Caco-2 (cell line): ENCODE data around the gene TOPBP1. TPM values are rescaled to one million over a fixed set of nuclear protein-coding genes. Genes with fewer than 3 reads are reported as not detected.
A peak's percentile ranks its signal among the peaks of the same experiment; 100 is the strongest.

ENCODE experiments used
- BruUV-seq: library from RNA; stranded (reverse); fragments of 400-500 nt; replicated peaks from 2 replicates; lab custom pipeline; 2021; lab: Mats Ljungman, UMichigan
- CTCF ChIA-PET: fragments of 300-600 bp; sonication (Branson Sonifier 250); formaldehyde crosslinking; loops from one replicate; lab custom pipeline; 2022; ENCODE audit warnings: antibody characterized with exemption; lab: Charles Lee
- POLR2A ChIA-PET: fragments of 300-600 bp; sonication (Branson Sonifier 250); formaldehyde crosslinking; loops from one replicate; lab custom pipeline; 2022; ENCODE audit warnings: antibody characterized with exemption; lab: Charles Lee
- DNase-seq, 2 experiments: peaks; one replicate each; pipeline versions ENCODE4 v3.0.0 to v3.0.0-alpha.2; 2020 to 2022
- H3K27me3 ChIP-seq: replicated peaks from 2 replicates; pipeline ENCODE4 v1.6.0; 2011; ENCODE audit warnings: low read length; ENCODE audit not compliant: control insufficient read depth, insufficient read depth
- H3K36me3 ChIP-seq: 2 replicates; pipeline ENCODE4 v1.5.1; 2011; ENCODE audit warnings: low read length; ENCODE audit not compliant: control insufficient read depth, insufficient read depth
- H3K4me1 ChIP-seq: fragments of 250-450 bp; sonication (Bioruptor Pico); 2 replicates; pipeline ENCODE4 v1.5.1; 2020; ENCODE audit warnings: mild to moderate bottlenecking
- H3K4me3 ChIP-seq: 2 replicates; pipeline ENCODE4 v1.5.1; 2011; ENCODE audit warnings: low read depth, mild to moderate bottlenecking, control low read depth, low read length
- H3K9me3 ChIP-seq: fragments of 250-450 bp; sonication (Bioruptor Pico); 2 replicates; pipeline ENCODE4 v1.5.1; 2020; ENCODE audit warnings: mild to moderate bottlenecking, moderate library complexity
- H3K27ac Mint-ChIP-seq: one replicate; pipeline ENCODE4 v1.8.0; 2022; ENCODE audit warnings: mixed read lengths; ENCODE audit not compliant: unreplicated experiment
- H3K27me3 Mint-ChIP-seq: one replicate; pipeline ENCODE4 v1.8.0; 2022; ENCODE audit warnings: mixed read lengths; ENCODE audit not compliant: insufficient read depth, unreplicated experiment
- H3K36me3 Mint-ChIP-seq: one replicate; pipeline ENCODE4 v1.8.0; 2022; ENCODE audit warnings: mild to moderate bottlenecking, mixed read lengths; ENCODE audit not compliant: insufficient read depth, unreplicated experiment
- H3K4me1 Mint-ChIP-seq: one replicate; pipeline ENCODE4 v1.8.0; 2022; ENCODE audit warnings: low read depth, mixed read lengths; ENCODE audit not compliant: unreplicated experiment
- H3K4me3 Mint-ChIP-seq: one replicate; pipeline ENCODE4 v1.8.0; 2022; ENCODE audit warnings: mild to moderate bottlenecking, moderate library complexity, mixed read lengths; ENCODE audit not compliant: unreplicated experiment
- H3K9me3 Mint-ChIP-seq: one replicate; pipeline ENCODE4 v1.8.0; 2022; ENCODE audit warnings: mixed read lengths; ENCODE audit not compliant: unreplicated experiment
- CTCF ChIP-seq, 2 experiments: fragments of 200-600 bp in 1 of 2; IDR thresholded peaks; 1 replicate in 1 of 2; 2 replicates in 1 of 2; pipeline versions ENCODE4 v1.5.1 to v1.8.0; 2011 to 2022; ENCODE audit warnings: antibody characterized with exemption in 1 of 2, control low read depth in 1 of 2, inconsistent platforms in 1 of 2, low read depth in 1 of 2, low read length in 1 of 2, mild to moderate bottlenecking in 1 of 2, moderate library complexity in 1 of 2; ENCODE audit not compliant: insufficient read depth in 1 of 2, severe bottlenecking in 1 of 2, unreplicated experiment in 1 of 2
- intact Hi-C: fragments of 100-400 bp; cut with micrococcal nuclease; formaldehyde crosslinking; loops from one replicate; pipeline ENCODE4 v1.10.0; 2022; ENCODE audit not compliant: unreplicated experiment
- total RNA-seq: library from RNA; stranded (reverse); gene quantifications from 2 replicates; pipeline ENCODE4 v1.2.3, GENCODE V29; 2022

The TOPBP1 gene
- total RNA-seq, 1 experiment from 2014 or later, result 57.1 TPM

- Mint-ChIP-seq H3K36me3 (peaks cover 58% of the 10 kb centered on the region), H3K4me3 (peak overlapping the region; percentile 81), H3K4me1 (peaks cover 33% of the 10 kb centered on the region), H3K27me3 (no peaks in the 10 kb centered on the region), H3K27ac (peak overlapping the region; percentile 96), H3K9me3 (no peaks in the 10 kb centered on the region)
- TF ChIP-seq CTCF (IDR thresholded peaks at IDR 0.05; ENCODE audit: insufficient read depth in 1 of 2, low read depth in 1 of 2, low read length in 1 of 2, severe bottlenecking in 1 of 2, unreplicated experiment in 1 of 2), result peak in 1 of 2 experiments; percentile 27
- Histone ChIP-seq H3K4me1 (peaks cover 58% of the 10 kb centered on the region), H3K4me3 (peak overlapping the region; percentile 96), H3K36me3 (no peaks in the 10 kb centered on the region; the same call in 1 of the 2 replicates), H3K27me3 (no peaks in the 10 kb centered on the region), H3K9me3 (no peaks in the 10 kb centered on the region)
- ChIA-PET CTCF (interaction anchor here (0.6 to 1.9 kb wide), 13 partner anchors 8 to 847 kb away, joined by 3 to 17 read pairs (median 3); no protein-coding TSS in a partner anchor), POLR2A (interaction anchor here (0.6 to 1.7 kb wide), 18 partner anchors 8 to 850 kb away, joined by 3 to 31 read pairs (median 5); no protein-coding TSS in a partner anchor)
- DNase-seq, result peak; percentile 100
- intact Hi-C loops, result loop anchor here (1.0 to 10.0 kb wide), 6 partner anchors 9 to 848 kb away; partner anchors contain the start of gene NPHP3
- BruUV-seq, result no TSS peak
These were observed 88.6 kb downstream of the TOPBP1 start for GRCh38 chr3:133573054-133573628.

- H3K36me3 Mint-ChIP-seq, result peaks cover 51% of the 10 kb centered on the region
- no peak for TF ChIP-seq CTCF (IDR thresholded peaks at IDR 0.05; ENCODE audit: insufficient read depth in 1 of 2, low read depth in 1 of 2, low read length in 1 of 2, severe bottlenecking in 1 of 2, unreplicated experiment in 1 of 2)
- H3K27me3 Mint-ChIP-seq, result no peaks in the 10 kb centered on the region
- intact Hi-C loops, result loop anchor here (1.0 to 10.0 kb wide), 6 partner anchors 8 to 848 kb away; partner anchors contain the start of gene NPHP3
- Histone ChIP-seq H3K27me3 (no peaks in the 10 kb centered on the region), H3K36me3 (no peaks in the 10 kb centered on the region), H3K9me3 (no peaks in the 10 kb centered on the region), H3K4me3 (peak overlapping the region; percentile 14), H3K4me1 (peaks cover 54% of the 10 kb centered on the region)
- POLR2A ChIA-PET, result interaction anchor here (0.6 to 1.7 kb wide), 16 partner anchors 8 to 849 kb away, joined by 3 to 31 read pairs (median 6); no protein-coding TSS in a partner anchor
- H3K4me1 Mint-ChIP-seq, result peaks cover 39% of the 10 kb centered on the region
- BruUV-seq, result TSS peak; percentile 97
- no peak for DNase-seq
- H3K27ac Mint-ChIP-seq, result peak overlapping the region; percentile 96
- no peaks in the 10 kb centered on the region for H3K9me3 Mint-ChIP-seq
- CTCF ChIA-PET, result interaction anchor here (0.8 to 1.9 kb wide), 9 partner anchors 8 to 846 kb away, joined by 3 to 17 read pairs (median 3); no protein-coding TSS in a partner anchor
- peak overlapping the region; percentile 81 for H3K4me3 Mint-ChIP-seq
These were observed 89.3 kb downstream of the TOPBP1 start for GRCh38 chr3:133572158-133573053.

- Histone ChIP-seq H3K4me1 (peaks cover 47% of the 10 kb centered on the region), H3K4me3 (no peak overlapping the region), H3K9me3 (no peaks in the 10 kb centered on the region), H3K36me3 (no peaks in the 10 kb centered on the region), H3K27me3 (no peaks in the 10 kb centered on the region)
- POLR2A ChIA-PET, result interaction anchor here (1.0 kb wide), 1 partner anchor 91 kb away, joined by 5 read pairs; no protein-coding TSS in a partner anchor
- Mint-ChIP-seq H3K27me3 (no peaks in the 10 kb centered on the region), H3K27ac (peak overlapping the region; percentile 5), H3K9me3 (no peaks in the 10 kb centered on the region), H3K4me3 (no peak overlapping the region), H3K36me3 (peaks cover 36% of the 10 kb centered on the region), H3K4me1 (peaks cover 39% of the 10 kb centered on the region)
- no peak for DNase-seq
- TF ChIP-seq CTCF (IDR thresholded peaks at IDR 0.05; ENCODE audit: insufficient read depth in 1 of 2, low read depth in 1 of 2, low read length in 1 of 2, severe bottlenecking in 1 of 2, unreplicated experiment in 1 of 2), result no peak
- CTCF ChIA-PET, result interaction anchor here (0.6 to 1.7 kb wide), 2 partner anchors 82 to 91 kb away, joined by 3 to 4 read pairs; no protein-coding TSS in a partner anchor
- BruUV-seq, result no TSS peak
- intact Hi-C loops, result loop anchor here (5.0 to 10.0 kb wide), 2 partner anchors 39 to 846 kb away; partner anchors contain the start of gene NPHP3
These were observed 90.8 kb downstream of the TOPBP1 start for GRCh38 chr3:133570937-133571320.
